B cell (primary cell): ENCODE data around the gene TENM4. TPM values are rescaled to one million over a fixed set of nuclear protein-coding genes. Genes with fewer than 3 reads are reported as not detected.

Experiments
- ATAC-seq: fragments of 200-7000 bp; cut with Tn5 transposase; one replicate; pipeline ENCODE4 v1.10.0; 2021; ENCODE audit warnings: low read depth, mild to moderate bottlenecking, moderate number of reproducible peaks, moderate library complexity
- CTCF ChIA-PET: fragments of 350-600 bp; sonication (Branson Sonifier 250); formaldehyde crosslinking; loops from one replicate; lab custom pipeline; 2021; ENCODE audit warnings: antibody characterized with exemption, inconsistent platforms; lab: Charles Lee
- POLR2A ChIA-PET: fragments of 350-600 bp; sonication (Branson Sonifier 250); formaldehyde crosslinking; loops from one replicate; lab custom pipeline; 2021; ENCODE audit warnings: antibody characterized with exemption; lab: Charles Lee
- DNase-seq: peaks from one replicate; pipeline ENCODE4 v3.0.0; 2013
- H2AFZ ChIP-seq: 2 replicates; pipeline ENCODE4 v1.6.1; 2012; ENCODE audit warnings: mild to moderate bottlenecking, low read depth, low read length; ENCODE audit not compliant: insufficient read depth, poor library complexity, severe bottlenecking
- H3K27ac ChIP-seq, 2 donors: 1 replicate in 1 of 2; 2 replicates in 1 of 2; pipeline ENCODE4 v1.5.1; 2012 to 2013; ENCODE audit warnings: low read length in 2 of 2, mild to moderate bottlenecking in 2 of 2, moderate library complexity in 1 of 2
- H3K27me3 ChIP-seq, 4 experiments: fragments of 200-600 bp in 1 of 4; sonication (generic) in 1 of 4; replicated peaks in 1 of 4; 1 replicate in 2 of 4; 2 replicates in 2 of 4; pipeline versions ENCODE4 v1.6.1 to v1.7.0; 2013 to 2016; ENCODE audit warnings: low read length in 3 of 4, mild to moderate bottlenecking in 2 of 4, mixed read lengths in 1 of 4, moderate library complexity in 1 of 4; ENCODE audit not compliant: insufficient read depth in 4 of 4, control insufficient read depth in 3 of 4; ENCODE audit errors: control extremely low read depth in 1 of 4
- H3K36me3 ChIP-seq, 2 experiments: replicated peaks in 1 of 2; 1 replicate in 1 of 2; 2 replicates in 1 of 2; pipeline versions ENCODE4 v1.6.1 to v1.7.1; 2013; ENCODE audit warnings: low read length in 1 of 2; ENCODE audit not compliant: insufficient read depth in 2 of 2, control insufficient read depth in 1 of 2; ENCODE audit errors: control extremely low read depth in 1 of 2, extremely low read depth in 1 of 2
- H3K4me1 ChIP-seq, 2 donors: fragments of 200-600 bp in 1 of 2; sonication (generic) in 1 of 2; 1 replicate in 1 of 2; 2 replicates in 1 of 2; pipeline versions ENCODE4 v1.5.1 to v1.6.1; 2013 to 2017; ENCODE audit warnings: low read length in 2 of 2; ENCODE audit not compliant: control insufficient read depth in 2 of 2, insufficient read depth in 2 of 2
- H3K4me2 ChIP-seq: replicated peaks from 2 replicates; pipeline ENCODE3; 2012; ENCODE audit warnings: mild to moderate bottlenecking, low read depth, low read length; ENCODE audit not compliant: poor library complexity, severe bottlenecking
- H3K4me3 ChIP-seq, 5 experiments: fragments of 200-600 bp in 1 of 5; sonication (generic) in 1 of 5; 1 replicate in 3 of 5; 2 replicates in 2 of 5; pipeline versions ENCODE4 v1.5.1 to v1.7.0; 2011 to 2016; ENCODE audit warnings: low read length in 4 of 5, mild to moderate bottlenecking in 4 of 5, low read depth in 2 of 5, control low read depth in 1 of 5, moderate library complexity in 1 of 5; ENCODE audit not compliant: insufficient read depth in 1 of 5; ENCODE audit errors: control extremely low read depth in 1 of 5, extremely low read depth in 1 of 5
- H3K79me2 ChIP-seq: fragments of 200-600 bp; sonication (generic); one replicate; pipeline ENCODE4 v1.6.0; 2016; ENCODE audit warnings: low read length; ENCODE audit not compliant: control insufficient read depth, insufficient read depth
- H3K9ac ChIP-seq: fragments of 200-600 bp; sonication (generic); 2 replicates; pipeline ENCODE4 v1.6.1; 2017; ENCODE audit warnings: mild to moderate bottlenecking, low read length, moderate library complexity
- H3K9me3 ChIP-seq, 3 donors: one replicate each; pipeline versions ENCODE4 v1.6.1 to v1.7.1; 2013; ENCODE audit warnings: low read length in 2 of 3; ENCODE audit not compliant: control insufficient read depth in 2 of 3, insufficient read depth in 1 of 3; ENCODE audit errors: control extremely low read depth in 1 of 3
- H4K20me1 ChIP-seq: 2 replicates; pipeline ENCODE4 v1.6.0; 2012; ENCODE audit warnings: mild to moderate bottlenecking, low read length; ENCODE audit not compliant: insufficient read depth, control insufficient read depth, poor library complexity, severe bottlenecking
- H3K27ac Mint-ChIP-seq: one replicate; pipeline ENCODE4 v1.8.0; 2021; ENCODE audit warnings: mixed read lengths
- H3K27me3 Mint-ChIP-seq: one replicate; pipeline ENCODE4 v1.8.0; 2021; ENCODE audit warnings: mixed read lengths
- H3K4me1 Mint-ChIP-seq: one replicate; pipeline ENCODE4 v1.8.0; 2021; ENCODE audit warnings: mixed read lengths
- H3K4me3 Mint-ChIP-seq: one replicate; pipeline ENCODE4 v1.8.0; 2021; ENCODE audit warnings: mixed read lengths
- H3K9me3 Mint-ChIP-seq: one replicate; pipeline ENCODE4 v1.8.0; 2022; ENCODE audit warnings: mixed read lengths; ENCODE audit not compliant: insufficient read depth
- CTCF ChIP-seq: fragments of 200-600 bp; IDR thresholded peaks from one replicate; pipeline ENCODE4 v1.8.0; 2022; ENCODE audit warnings: antibody characterized with exemption, mild to moderate bottlenecking
- EZH2 ChIP-seq: IDR thresholded peaks from 2 replicates; pipeline ENCODE4 v1.6.1; 2012; ENCODE audit warnings: borderline replicate concordance, low read depth, mild to moderate bottlenecking, moderate library complexity, low read length; ENCODE audit not compliant: insufficient read depth, poor library complexity, severe bottlenecking
- WGBS: methylation state at CpG from one replicate; pipeline ENCODE4 v1.1.5; 2013; ENCODE audit warnings: missing lambda C conversion rate; ENCODE audit not compliant: insufficient coverage; 5-methylcytosine and 5-hydroxymethylcytosine counted together
- intact Hi-C: fragments of 100-400 bp; cut with micrococcal nuclease; formaldehyde crosslinking; loops from one replicate; pipeline ENCODE4 v1.10.0; 2022
- polyA plus RNA-seq: library from polyadenylated mRNA; depleted of rRNA; stranded (reverse); fragments of >200 nt; gene quantifications from 2 replicates; pipeline ENCODE4 v1.2.3, GENCODE V29; 2012
- total RNA-seq, 2 donors: library from RNA; stranded (reverse); fragments of 120-200 nt in 1 of 2; gene quantifications; 1 replicate in 1 of 2; 2 replicates in 1 of 2; pipeline versions ENCODE4 v1.2.3 to v1.2.4, GENCODE V29; 2013 to 2022

TENM4 gene
- total and polyA plus RNA-seq, 2 donors (not counting 1 experiment from before 2014, with no cell fraction given): 0.09 to 5.7 TPM

GRCh38 chr11:79026803-79027445 lies 413.9 kb downstream of the TENM4 start:
- Histone ChIP-seq H3K4me3 (no peak overlapping the region), H3K9me3 (peaks cover 0 to 3% (median 0%) of the 10 kb centered on the region in 3 donors), H3K9ac (no peak overlapping the region), H3K27me3 (peaks cover 0 to 58% (median 22%) of the 10 kb centered on the region in 4 experiments), H2AFZ (no peak overlapping the region), H3K79me2 (no peaks in the 10 kb centered on the region), H3K27ac (no peak overlapping the region), H3K4me2 (no peak overlapping the region), H3K4me1 (peaks cover 7 to 9% of the 10 kb centered on the region in 2 donors), H4K20me1 (no peaks in the 10 kb centered on the region), H3K36me3 (no peaks in the 10 kb centered on the region)
- H3K9me3 Mint-ChIP-seq: no peaks in the 10 kb centered on the region
- no peak for TF ChIP-seq CTCF
- no peak for TF ChIP-seq EZH2
- no CpG with 5 or more reads among the region's 3 CpGs for WGBS
- intact Hi-C loops: no loop called here
- no peak for DNase-seq
- no peak overlapping the region for H3K27ac Mint-ChIP-seq
- peaks cover 53% of the 10 kb centered on the region for H3K27me3 Mint-ChIP-seq
- CTCF ChIA-PET: no interaction called here
- POLR2A ChIA-PET: no interaction called here
- peaks cover 13% of the 10 kb centered on the region for H3K4me1 Mint-ChIP-seq
- ATAC-seq: no peak
- no peak overlapping the region for H3K4me3 Mint-ChIP-seq

GRCh38 chr11:79025622-79026021 lies 415.2 kb downstream of the TENM4 start:
- H3K9me3 ChIP-seq: no peaks in the 10 kb centered on the region
- CTCF ChIA-PET: no interaction called here
- no peaks in the 10 kb centered on the region for H4K20me1 ChIP-seq
- H3K4me2 ChIP-seq: no peak overlapping the region
- TF ChIP-seq CTCF (no peak), EZH2 (no peak)
- Mint-ChIP-seq H3K27me3 (peaks cover 54% of the 10 kb centered on the region), H3K4me1 (peaks cover 13% of the 10 kb centered on the region), H3K27ac (no peak overlapping the region), H3K4me3 (no peak overlapping the region), H3K9me3 (no peaks in the 10 kb centered on the region)
- 40% methylated on average over 1 of the region's 5 CpGs for WGBS
- ATAC-seq (no peak), DNase-seq (no peak)
- peaks cover 0 to 52% (median 20%) of the 10 kb centered on the region in 4 experiments for H3K27me3 ChIP-seq
- no peak overlapping the region for H3K9ac ChIP-seq
- H3K36me3 ChIP-seq: no peaks in the 10 kb centered on the region
- H3K27ac ChIP-seq: no peak overlapping the region
- H3K4me1 ChIP-seq: peaks cover 7 to 9% of the 10 kb centered on the region in 2 donors
- H3K79me2 ChIP-seq: no peaks in the 10 kb centered on the region
- no peak overlapping the region for H3K4me3 ChIP-seq
- no peak overlapping the region for H2AFZ ChIP-seq
- POLR2A ChIA-PET: no interaction called here
- intact Hi-C loops: no loop called here
